ENCODE results near the gene PPOX.

- TF ChIP-seq, protein P1, sequence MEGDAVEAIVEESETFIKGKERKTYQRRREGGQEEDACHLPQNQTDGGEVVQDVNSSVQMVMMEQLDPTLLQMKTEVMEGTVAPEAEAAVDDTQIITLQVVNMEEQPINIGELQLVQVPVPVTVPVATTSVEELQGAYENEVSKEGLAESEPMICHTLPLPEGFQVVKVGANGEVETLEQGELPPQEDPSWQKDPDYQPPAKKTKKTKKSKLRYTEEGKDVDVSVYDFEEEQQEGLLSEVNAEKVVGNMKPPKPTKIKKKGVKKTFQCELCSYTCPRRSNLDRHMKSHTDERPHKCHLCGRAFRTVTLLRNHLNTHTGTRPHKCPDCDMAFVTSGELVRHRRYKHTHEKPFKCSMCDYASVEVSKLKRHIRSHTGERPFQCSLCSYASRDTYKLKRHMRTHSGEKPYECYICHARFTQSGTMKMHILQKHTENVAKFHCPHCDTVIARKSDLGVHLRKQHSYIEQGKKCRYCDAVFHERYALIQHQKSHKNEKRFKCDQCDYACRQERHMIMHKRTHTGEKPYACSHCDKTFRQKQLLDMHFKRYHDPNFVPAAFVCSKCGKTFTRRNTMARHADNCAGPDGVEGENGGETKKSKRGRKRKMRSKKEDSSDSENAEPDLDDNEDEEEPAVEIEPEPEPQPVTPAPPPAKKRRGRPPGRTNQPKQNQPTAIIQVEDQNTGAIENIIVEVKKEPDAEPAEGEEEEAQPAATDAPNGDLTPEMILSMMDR (IDR thresholded peaks at IDR 0.05): no peak
- TF ChIP-seq POLR2A (IDR thresholded peaks at IDR 0.05): no peak
Measured at GRCh38 chr1:161209790-161210409, 43.7 kb downstream of the PPOX start.
